Mammary epithelial cell (primary cell): ENCODE measurements around the gene SOBP.

Experiments
- CTCF ChIP-seq, 2 donors: IDR thresholded peaks in 1 of 2; conservative IDR thresholded peaks in 1 of 2; 2 replicates each; pipeline ENCODE4 v1.5.1; 2011 to 2012; ENCODE audit warnings: inconsistent platforms in 2 of 2, low read length in 2 of 2, mild to moderate bottlenecking in 2 of 2, control low read depth in 1 of 2, low read depth in 1 of 2; ENCODE audit not compliant: insufficient read depth in 1 of 2; ENCODE audit errors: extremely low read depth in 1 of 2
- EZH2 ChIP-seq: IDR thresholded peaks from 2 replicates; pipeline ENCODE4 v1.6.1; 2012; ENCODE audit warnings: low read length, inconsistent platforms, borderline replicate concordance

- TF ChIP-seq CTCF (conservative IDR thresholded peaks at IDR 0.05 in 1 of 2, IDR thresholded peaks at IDR 0.05 in 1 of 2; ENCODE audit: extremely low read depth in 1 of 2, insufficient read depth in 1 of 2, low read depth in 1 of 2, low read length in 2 of 2) (no peak), EZH2 (no peak)
Measured at GRCh38 chr6:107602321-107603005, 112.5 kb downstream of the SOBP start.
